ENCODE results near the gene DSP. TPM values are rescaled to one million over a fixed set of nuclear protein-coding genes. Genes with fewer than 3 reads are reported as not detected.

DSP gene
- total and polyA plus RNA-seq, 10 of the 15 experiments (the other 5 are each of a cell fraction or from before 2014, with no cell fraction given), result under 0.01 to 0.36 (median 0.04) TPM; not detected in 4

- H3K9me3 ChIP-seq (replicated peaks; ENCODE audit: control insufficient read depth, insufficient read depth, low read length), result no peaks in the 10 kb centered on the region
- no peaks in the 10 kb centered on the region for H3K79me2 ChIP-seq (ENCODE audit: control insufficient read depth, insufficient read depth, low read length)
- no peaks in the 10 kb centered on the region for H3K4me1 ChIP-seq (ENCODE audit: control insufficient read depth, insufficient read depth, low read length)
- FAIRE-seq, result no peak
- H3K4me2 ChIP-seq (ENCODE audit: control insufficient read depth, insufficient read depth), result no peak overlapping the region
- no peak overlapping the region for H3K4me3 ChIP-seq
- ATAC-seq, result no peak
- H2AFZ ChIP-seq (ENCODE audit: control insufficient read depth, low read depth, low read length), result no peak overlapping the region
- no peak for DNase-seq (ENCODE audit: low read depth, low spot score)
- no peak overlapping the region for H3K9ac ChIP-seq (ENCODE audit: control insufficient read depth, insufficient read depth, low read length)
- SMC1A ChIA-PET (ENCODE audit: uncharacterized antibody, unreplicated experiment), result no interaction called here
- 43% methylated on average over 12 of the region's 12 CpGs for WGBS (ENCODE audit: insufficient coverage, insufficient replicate concordance, low lambda C conversion rate, missing lambda C conversion rate)
- H3K27ac ChIP-seq (ENCODE audit: control insufficient read depth, insufficient read depth), result no peak overlapping the region
- H4K20me1 ChIP-seq (ENCODE audit: control insufficient read depth, insufficient read depth), result no peaks in the 10 kb centered on the region
- intact Hi-C loops (cut with micrococcal nuclease; ENCODE audit: unreplicated experiment), result no loop called here
- POLR2A ChIA-PET, result no interaction called here
- RAD21 ChIA-PET (ENCODE audit: unreplicated experiment), result no interaction called here
- CTCF ChIA-PET, result no interaction called here
- H3K36me3 ChIP-seq (ENCODE audit: control insufficient read depth in 2 of 2, insufficient read depth in 2 of 2, low read length in 1 of 2), result no peaks in the 10 kb centered on the region
- no TSS peak for BruUV-seq (replicated peaks)
- H3K27me3 ChIP-seq (replicated peaks in 1 of 2; ENCODE audit: control insufficient read depth in 2 of 2, insufficient read depth in 2 of 2, low read length in 1 of 2), result 0 out of 4 replicates have a peak, but pooled peaks cover 1 to 4% of the 10 kb centered on the region in 2 experiments
- in situ Hi-C loops (cut with MboI), result no loop called here
- TF ChIP-seq, protein P1, sequence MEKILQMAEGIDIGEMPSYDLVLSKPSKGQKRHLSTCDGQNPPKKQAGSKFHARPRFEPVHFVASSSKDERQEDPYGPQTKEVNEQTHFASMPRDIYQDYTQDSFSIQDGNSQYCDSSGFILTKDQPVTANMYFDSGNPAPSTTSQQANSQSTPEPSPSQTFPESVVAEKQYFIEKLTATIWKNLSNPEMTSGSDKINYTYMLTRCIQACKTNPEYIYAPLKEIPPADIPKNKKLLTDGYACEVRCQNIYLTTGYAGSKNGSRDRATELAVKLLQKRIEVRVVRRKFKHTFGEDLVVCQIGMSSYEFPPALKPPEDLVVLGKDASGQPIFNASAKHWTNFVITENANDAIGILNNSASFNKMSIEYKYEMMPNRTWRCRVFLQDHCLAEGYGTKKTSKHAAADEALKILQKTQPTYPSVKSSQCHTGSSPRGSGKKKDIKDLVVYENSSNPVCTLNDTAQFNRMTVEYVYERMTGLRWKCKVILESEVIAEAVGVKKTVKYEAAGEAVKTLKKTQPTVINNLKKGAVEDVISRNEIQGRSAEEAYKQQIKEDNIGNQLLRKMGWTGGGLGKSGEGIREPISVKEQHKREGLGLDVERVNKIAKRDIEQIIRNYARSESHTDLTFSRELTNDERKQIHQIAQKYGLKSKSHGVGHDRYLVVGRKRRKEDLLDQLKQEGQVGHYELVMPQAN (conservative IDR thresholded peaks at IDR 0.05), result no peak
- TF ChIP-seq, protein P2, sequence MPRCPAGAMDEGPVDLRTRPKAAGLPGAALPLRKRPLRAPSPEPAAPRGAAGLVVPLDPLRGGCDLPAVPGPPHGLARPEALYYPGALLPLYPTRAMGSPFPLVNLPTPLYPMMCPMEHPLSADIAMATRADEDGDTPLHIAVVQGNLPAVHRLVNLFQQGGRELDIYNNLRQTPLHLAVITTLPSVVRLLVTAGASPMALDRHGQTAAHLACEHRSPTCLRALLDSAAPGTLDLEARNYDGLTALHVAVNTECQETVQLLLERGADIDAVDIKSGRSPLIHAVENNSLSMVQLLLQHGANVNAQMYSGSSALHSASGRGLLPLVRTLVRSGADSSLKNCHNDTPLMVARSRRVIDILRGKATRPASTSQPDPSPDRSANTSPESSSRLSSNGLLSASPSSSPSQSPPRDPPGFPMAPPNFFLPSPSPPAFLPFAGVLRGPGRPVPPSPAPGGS (IDR thresholded peaks at IDR 0.05; ENCODE audit: borderline replicate concordance, insufficient read depth, low read depth, low read length, poor library complexity, severe bottlenecking), result no peak
- TF ChIP-seq IRF3 (IDR thresholded peaks at IDR 0.05) (no peak), ELK1 (IDR thresholded peaks at IDR 0.05; ENCODE audit: low read depth, low read length) (no peak), ZBTB4 (CRISPR knock-in tag; IDR thresholded peaks at IDR 0.05) (no peak), SUZ12 (IDR thresholded peaks at IDR 0.05; ENCODE audit: unreplicated experiment) (no peak), BMI1 (IDR thresholded peaks at IDR 0.05; ENCODE audit: borderline replicate concordance) (no peak), DPF2 (IDR thresholded peaks at IDR 0.05) (no peak), CREM (IDR thresholded peaks at IDR 0.05; ENCODE audit: low read depth) (no peak), NFXL1 (IDR thresholded peaks at IDR 0.05; ENCODE audit: borderline replicate concordance) (no peak), YBX1 (IDR thresholded peaks at IDR 0.05) (no peak), IKZF2 (IDR thresholded peaks at IDR 0.05) (no peak), BCL11A (IDR thresholded peaks at IDR 0.05; ENCODE audit: low read depth, low read length) (no peak)
These were observed 15.1 kb downstream of the DSP start for GRCh38 chr6:7556394-7557106.
